HCT116 (cell line): ENCODE data around the gene ANXA6. TPM values are rescaled to one million over a fixed set of nuclear protein-coding genes. Genes with fewer than 3 reads are reported as not detected.

Experiments used
- ATAC-seq: fragments of 200-7000 bp; cut with Tn5 transposase; 2 replicates; pipeline ENCODE4 v1.9.1; 2020; ENCODE audit warnings: mild to moderate bottlenecking, moderate library complexity
- BruUV-seq: library from RNA; stranded (reverse); fragments of 400-500 nt; replicated peaks from 2 replicates; lab custom pipeline; 2021; lab: Mats Ljungman, UMichigan
- CTCF ChIA-PET: fragments of 300-600 bp; sonication (Branson Sonifier 250); formaldehyde crosslinking; loops from one replicate; lab custom pipeline; 2021; ENCODE audit warnings: antibody characterized with exemption; lab: Charles Lee
- POLR2A ChIA-PET: fragments of 300-600, 350-600 bp; sonication (Branson Sonifier 250); formaldehyde crosslinking; loops from one replicate; lab custom pipeline; 2021; ENCODE audit warnings: antibody characterized with exemption; lab: Charles Lee
- RAD21 ChIA-PET, 2 experiments: fragments of 300-600 bp; sonication (Branson Sonifier 250); formaldehyde crosslinking; loops; one replicate each; lab custom pipeline; 2023; ENCODE audit warnings: low total read pairs in 2 of 2; ENCODE audit not compliant: uncharacterized antibody in 2 of 2, unreplicated experiment in 2 of 2, low non-redundant PET in 1 of 2; lab: Charles Lee
- DNase-seq: peaks from one replicate; pipeline ENCODE4 v3.0.0-alpha.2; 2010; ENCODE audit warnings: low read depth, low spot score
- H2AFZ ChIP-seq: fragments of 200-600 bp; shearing (Covaris generic), sonication (generic); 2 replicates; pipeline ENCODE4 v1.6.1; 2017; ENCODE audit warnings: low read depth, mixed run types, mixed read lengths, antibody characterized with exemption, low read length; ENCODE audit not compliant: poor library complexity, severe bottlenecking
- H3K27ac ChIP-seq: 2 replicates; pipeline ENCODE4 v1.5.1; 2012; ENCODE audit warnings: low read depth, low read length
- H3K27me3 ChIP-seq: fragments of 200-600 bp; sonication (generic); 2 replicates; pipeline ENCODE4 v1.6.1; 2016; ENCODE audit warnings: mixed run types, low read length, mixed read lengths; ENCODE audit not compliant: insufficient read depth
- H3K36me3 ChIP-seq, 2 experiments: fragments of 200-500 bp in 1 of 2; fragments of 200-600 bp in 1 of 2; sonication (Bioruptor generic) in 1 of 2; sonication (generic) in 1 of 2; 2 replicates each; pipeline versions ENCODE4 v1.5.1 to v1.6.1; 2014 to 2016; ENCODE audit warnings: low read length in 2 of 2, inconsistent platforms in 1 of 2, mixed read lengths in 1 of 2, mixed run types in 1 of 2; ENCODE audit not compliant: insufficient read depth in 2 of 2, control insufficient read depth in 1 of 2
- H3K4me1 ChIP-seq, 2 experiments: fragments of 200-600 bp in 1 of 2; sonication (generic) in 1 of 2; 2 replicates each; pipeline versions ENCODE4 v1.5.1 to v1.6.1; 2012 to 2017; ENCODE audit warnings: low read length in 2 of 2, inconsistent platforms in 1 of 2, mild to moderate bottlenecking in 1 of 2, mixed read lengths in 1 of 2, mixed run types in 1 of 2, moderate library complexity in 1 of 2; ENCODE audit not compliant: insufficient read depth in 2 of 2, control insufficient read depth in 1 of 2
- H3K4me2 ChIP-seq: fragments of 200-600 bp; sonication (generic); 2 replicates; pipeline ENCODE4 v1.6.1; 2017; ENCODE audit warnings: mixed run types, low read length, mixed read lengths
- H3K4me3 ChIP-seq, 2 experiments: fragments of 200-600 bp in 1 of 2; sonication (generic) in 1 of 2; replicated peaks in 1 of 2; 2 replicates each; pipeline ENCODE4 v1.5.1; 2011 to 2016; ENCODE audit warnings: low read length in 2 of 2, control low read depth in 1 of 2, low read depth in 1 of 2, mild to moderate bottlenecking in 1 of 2, mixed read lengths in 1 of 2, mixed run types in 1 of 2
- H3K79me2 ChIP-seq: fragments of 200-600 bp; sonication (generic); 2 replicates; pipeline ENCODE4 v1.6.1; 2017; ENCODE audit warnings: mild to moderate bottlenecking, mixed run types, low read length, moderate library complexity, mixed read lengths; ENCODE audit not compliant: insufficient read depth
- H3K9ac ChIP-seq: fragments of 200-600 bp; sonication (generic); 2 replicates; pipeline ENCODE4 v1.6.1; 2016; ENCODE audit warnings: low read length, mixed read lengths
- H3K9me2 ChIP-seq: fragments of 200-600 bp; sonication (generic), shearing (Covaris generic); 2 replicates; pipeline ENCODE4 v1.6.1; 2017; ENCODE audit warnings: mixed run types, mild to moderate bottlenecking, moderate library complexity; ENCODE audit not compliant: insufficient read depth
- H3K9me3 ChIP-seq, 2 experiments: fragments of 200-500 bp in 1 of 2; fragments of 200-600 bp in 1 of 2; sonication (Bioruptor generic) in 1 of 2; sonication (generic) in 1 of 2; 2 replicates each; pipeline ENCODE4 v1.6.1; 2014 to 2017; ENCODE audit warnings: low read length in 2 of 2, mixed read lengths in 2 of 2, inconsistent platforms in 1 of 2, low read depth in 1 of 2, mild to moderate bottlenecking in 1 of 2, mixed run types in 1 of 2, moderate library complexity in 1 of 2; ENCODE audit not compliant: control insufficient read depth in 1 of 2, insufficient read depth in 1 of 2
- H4K20me1 ChIP-seq: fragments of 200-600 bp; sonication (generic), shearing (Covaris generic); 2 replicates; pipeline ENCODE4 v1.6.1; 2017; ENCODE audit warnings: mixed run types, mild to moderate bottlenecking, moderate library complexity; ENCODE audit not compliant: insufficient read depth
- ATF3 ChIP-seq: IDR thresholded peaks from 2 replicates; pipeline ENCODE4 v1.6.1; 2012
- CTCF ChIP-seq, 3 experiments: fragments of 200-600 bp in 1 of 3; sonication (generic) in 1 of 3; IDR thresholded peaks in 2 of 3; conservative IDR thresholded peaks in 1 of 3; 2 replicates each; pipeline ENCODE4 v1.5.1; 2012 to 2017; ENCODE audit warnings: low read depth in 2 of 3, low read length in 2 of 3, antibody characterized with exemption in 1 of 3, borderline replicate concordance in 1 of 3, control low read depth in 1 of 3, mild to moderate bottlenecking in 1 of 3, mixed read lengths in 1 of 3, mixed run types in 1 of 3, moderate library complexity in 1 of 3; ENCODE audit not compliant: insufficient read depth in 1 of 3
- FOSL1 ChIP-seq: IDR thresholded peaks from 2 replicates; pipeline ENCODE4 v1.6.1; 2012; ENCODE audit warnings: low read depth
- MAX ChIP-seq: IDR thresholded peaks from 2 replicates; pipeline ENCODE4 v1.6.1; 2012
- RAD21 ChIP-seq: IDR thresholded peaks from 2 replicates; pipeline ENCODE4 v1.6.1; 2012; ENCODE audit warnings: low read depth, mild to moderate bottlenecking
- SIN3A ChIP-seq: IDR thresholded peaks from 2 replicates; pipeline ENCODE4 v1.6.1; 2012; ENCODE audit warnings: low read depth
- intact Hi-C: fragments of 100-400 bp; cut with micrococcal nuclease; formaldehyde crosslinking; loops from 2 replicates; pipeline ENCODE4 v1.10.0; 2022
- total RNA-seq: library from RNA; stranded (reverse); gene quantifications from one replicate; pipeline ENCODE4 v1.2.1, GENCODE V29; 2021; ENCODE audit not compliant: unreplicated experiment

The ANXA6 gene
- total RNA-seq, 1 experiment from 2014 or later: 71.9 TPM

- Histone ChIP-seq H3K27ac (no peak overlapping the region), H3K9me2 (no peaks in the 10 kb centered on the region), H3K9ac (no peak overlapping the region), H3K9me3 (no peaks in the 10 kb centered on the region), H3K27me3 (no peaks in the 10 kb centered on the region), H4K20me1 (no peaks in the 10 kb centered on the region)
- POLR2A ChIA-PET: interaction anchor here (0.9 to 1.0 kb wide), 2 partner anchors 12 to 65 kb away, joined by 3 read pairs; no protein-coding TSS in a partner anchor
- intact Hi-C loops: loop anchor here (1.0 to 2.0 kb wide), 4 partner anchors 64 to 188 kb away; partner anchors contain the start of gene ANXA6
- RAD21 ChIA-PET: interaction anchor here (0.6 to 1.7 kb wide), 6 partner anchors 49 to 201 kb away, joined by 3 to 16 read pairs (median 4); partner anchors contain the start of genes CCDC69 (in 1 of the 2) and GM2A (in 1 of the 2)
- TF ChIP-seq RAD21 (peak; percentile 93), MAX (no peak), ATF3 (no peak), FOSL1 (no peak), CTCF (IDR thresholded peaks at IDR 0.05 in 2 of 3, conservative IDR thresholded peaks at IDR 0.05 in 1 of 3; ENCODE audit: borderline replicate concordance in 1 of 3, insufficient read depth in 1 of 3, low read depth in 2 of 3, low read length in 2 of 3) (peak; percentile 88 to 96 (median 95)), SIN3A (no peak)
- TF ChIP-seq, all 23 proteins: peak for 2
- Histone ChIP-seq H3K4me1 (no peaks in the 10 kb centered on the region), H3K4me2 (no peak overlapping the region), H3K79me2 (no peaks in the 10 kb centered on the region), H2AFZ (no peak overlapping the region), H3K36me3 (peaks cover 0 to 7% of the 10 kb centered on the region in 2 experiments; a peak in 2 of 4 replicates), H3K4me3 (no peak overlapping the region)
- DNase-seq: peak; percentile 56
- ATAC-seq: peak; percentile 89
- CTCF ChIA-PET: interaction anchor here (0.6 to 8.8 kb wide), 16 partner anchors 10 to 264 kb away, joined by 3 to 171 read pairs (median 5); no protein-coding TSS in a partner anchor
- BruUV-seq: no TSS peak
These were observed 106.3 kb downstream of the ANXA6 start for GRCh38 chr5:151051066-151051930.

Other genes starting within 250 kb of the ANXA6 start
- 0.96 TPM for gene GPX3, start 137.2 kb downstream of the ANXA6 start, total RNA-seq
- 46.0 TPM for gene TNIP1, start 76.7 kb downstream of the ANXA6 start, total RNA-seq
- 4.3 TPM for gene CCDC69, start 66.3 kb upstream of the ANXA6 start, total RNA-seq
- gene GM2A, start 95.4 kb upstream of the ANXA6 start, total RNA-seq: 25.0 TPM
- not detected for gene SLC36A3, start 146.0 kb upstream of the ANXA6 start, total RNA-seq
- not detected for gene SLC36A2, start 189.8 kb upstream of the ANXA6 start, total RNA-seq